ENCODE results near the gene UBXN2A.

The UBXN2A gene

GRCh38 chr2:24047703-24048033 lies 107.4 kb downstream of the UBXN2A start:
- DNase-seq: no peak

DNA sequence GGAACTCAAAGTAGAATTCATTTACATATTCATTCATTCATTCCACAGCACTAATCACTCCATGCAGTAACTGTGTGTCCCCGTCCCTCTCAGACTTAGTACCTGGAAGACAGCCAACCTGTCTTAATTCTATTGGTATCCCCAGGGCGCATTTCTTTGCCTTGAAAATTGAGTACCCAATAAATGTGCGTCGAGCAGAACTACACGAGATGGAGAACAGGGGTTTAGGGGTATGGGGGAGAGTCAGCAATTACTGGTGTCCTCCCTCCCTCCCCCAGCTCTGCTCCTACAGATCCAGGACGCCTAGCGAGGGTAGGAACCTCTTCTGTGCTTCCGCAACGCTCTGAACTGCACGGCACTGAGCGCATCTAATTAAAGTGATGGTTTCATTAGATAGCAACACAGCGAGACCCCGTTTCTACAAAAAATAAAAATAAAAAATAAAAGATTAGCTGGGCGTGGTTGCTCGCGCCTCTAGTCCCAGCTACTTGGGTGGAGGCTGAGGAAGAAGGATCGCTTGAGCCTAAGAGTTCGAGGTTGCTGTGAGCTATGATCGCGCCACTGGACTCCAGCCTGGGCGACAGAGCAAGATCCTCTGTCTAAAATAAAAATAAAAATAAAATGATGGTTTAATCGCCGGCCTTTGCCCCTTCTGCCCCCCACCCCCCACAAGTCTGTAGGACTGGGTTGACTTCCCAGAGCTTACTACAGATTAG lies 108.7 kb downstream of the UBXN2A start:
- no peak for DNase-seq

- peak; percentile 8 for DNase-seq
Measured at GRCh38 chr2:24049485-24050021, 109.3 kb downstream of the UBXN2A start, which contains the start of gene FKBP1B. TSS of gene FKBP1B (plus strand) at chr2:24049741. CDS start at chr2:24049850, 109 bp downstream.

GRCh38 chr2:24050041-24050979 lies 110.0 kb downstream of the UBXN2A start:
- peak; percentile 9 for DNase-seq

GRCh38 chr2:24051833-24052232 lies 111.6 kb downstream of the UBXN2A start:
- no peak for DNase-seq

DNA sequence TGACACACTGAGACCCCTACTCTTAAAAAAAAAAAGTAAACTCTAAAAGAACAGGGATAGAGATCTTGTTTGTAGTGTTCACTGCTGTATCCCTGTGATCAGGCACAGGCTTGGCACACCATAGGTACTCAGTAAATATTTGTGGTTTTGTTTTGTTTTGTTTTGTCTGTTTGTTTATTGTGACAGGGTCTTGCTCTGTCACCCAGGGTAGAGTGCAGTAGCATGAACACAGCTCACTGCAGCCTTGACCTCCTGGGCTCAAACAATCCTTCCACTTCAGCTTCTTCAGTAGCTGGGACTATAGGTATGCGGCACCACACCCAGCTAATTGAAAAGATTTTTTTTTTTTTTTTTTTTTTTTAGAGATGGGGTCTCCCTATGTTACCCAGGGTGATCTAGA lies 112.7 kb downstream of the UBXN2A start:
- no peak for DNase-seq

All from activated CD4-positive, alpha-beta T cell treated with anti-CD3 and anti-CD28 coated beads for 1 hour (primary cell).